NCI-H1417 (cell line): ENCODE data around the gene TMEM25.
"Not testable (repeated sequence)": the region's sequence is repeated elsewhere in the genome, so short reads cannot be mapped to it uniquely, and the experiment has no call there.

ENCODE experiments used
- DNase-seq, 3 experiments: peaks; one replicate each; lab custom pipeline; 2025; lab: John Stamatoyannopoulos, UW

The TMEM25 gene

GRCh38 chr11:118530683-118531596, at the start of gene TMEM25:
TSS of gene TMEM25 (plus strand) at chr11:118531192. CDS start at chr11:118531802, 610 bp downstream.
- peak; percentile 82 to 95 (median 89) for DNase-seq

DNA sequence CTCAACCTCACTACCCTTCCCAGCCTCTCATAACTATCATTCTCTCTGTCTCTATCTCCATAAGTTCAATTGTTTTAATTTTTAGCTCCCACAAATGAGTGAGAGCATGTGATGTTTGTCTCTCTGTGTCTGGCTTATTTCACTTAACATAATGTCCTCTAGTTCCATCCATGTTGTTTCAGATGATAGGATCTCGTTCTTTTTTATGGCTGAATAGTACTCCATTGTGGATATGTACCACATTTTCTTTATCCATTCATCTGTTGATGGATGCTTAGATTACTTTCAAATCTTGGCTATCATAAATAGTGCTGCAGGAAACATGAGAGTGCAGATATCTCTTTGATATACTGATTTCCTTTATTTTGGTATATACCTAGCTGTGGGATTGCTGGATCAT, 49.8 kb upstream of the TMEM25 start:
- DNase-seq, result not testable (repeated sequence)

DNA sequence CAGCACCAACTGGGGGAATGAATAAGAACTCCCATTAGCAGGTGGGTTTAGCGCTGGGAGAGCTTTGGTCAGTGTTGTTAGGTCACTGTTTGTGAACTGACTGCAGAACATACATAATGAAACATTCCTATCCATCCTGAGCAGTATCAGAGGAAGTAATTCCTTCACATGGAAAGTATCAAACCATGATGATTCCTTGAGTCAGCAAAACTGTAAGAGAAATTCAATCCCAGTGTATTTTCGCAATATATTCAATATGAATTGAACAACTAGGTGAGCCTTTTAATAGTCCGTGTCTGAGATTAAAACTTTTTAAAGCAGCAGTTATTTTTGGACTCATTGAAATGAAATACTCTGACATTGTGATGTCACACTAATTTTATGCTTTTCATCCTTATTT, 46.6 kb upstream of the TMEM25 start:
- no peak for DNase-seq

DNA sequence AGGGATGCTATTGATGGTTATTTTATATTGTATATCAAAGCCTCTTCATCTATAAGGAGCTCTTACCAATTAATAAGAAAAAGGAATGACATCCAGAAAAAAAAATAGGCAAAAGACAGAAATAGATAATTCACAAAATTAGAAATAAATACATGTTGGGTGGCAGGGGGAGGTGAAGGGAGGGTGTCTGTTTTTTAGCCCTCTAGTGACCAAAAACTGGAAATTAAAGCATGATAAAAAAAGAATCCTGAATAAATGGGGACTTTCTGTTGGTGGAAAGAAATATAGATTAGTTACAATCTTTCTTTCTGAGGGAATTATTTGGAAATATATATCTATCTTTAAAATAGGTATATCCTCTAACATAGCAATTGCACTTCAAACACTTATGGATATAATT, 45.7 kb upstream of the TMEM25 start:
- DNase-seq, result no peak

GRCh38 chr11:118488480-118489109, 42.4 kb upstream of the TMEM25 start:
- peak; percentile 48 to 88 (median 69) for DNase-seq

DNA sequence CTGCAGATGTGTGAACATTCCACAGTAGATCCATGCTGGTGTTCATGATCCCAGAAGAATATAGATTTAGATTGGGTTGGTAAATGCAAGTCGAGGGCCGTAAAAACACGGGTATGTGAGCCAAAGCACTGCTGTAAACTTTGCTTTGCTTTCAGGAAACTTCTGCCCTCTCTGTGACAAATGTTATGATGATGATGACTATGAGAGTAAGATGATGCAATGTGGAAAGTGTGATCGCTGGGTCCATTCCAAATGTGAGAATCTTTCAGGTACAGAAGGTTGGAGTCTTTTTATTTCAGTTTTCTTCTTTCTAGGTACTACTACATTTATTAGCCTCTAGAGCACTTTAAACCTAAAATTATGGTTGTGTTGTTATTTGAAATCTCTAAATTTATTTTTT, 40.0 kb upstream of the TMEM25 start:
- DNase-seq, result no peak

DNA sequence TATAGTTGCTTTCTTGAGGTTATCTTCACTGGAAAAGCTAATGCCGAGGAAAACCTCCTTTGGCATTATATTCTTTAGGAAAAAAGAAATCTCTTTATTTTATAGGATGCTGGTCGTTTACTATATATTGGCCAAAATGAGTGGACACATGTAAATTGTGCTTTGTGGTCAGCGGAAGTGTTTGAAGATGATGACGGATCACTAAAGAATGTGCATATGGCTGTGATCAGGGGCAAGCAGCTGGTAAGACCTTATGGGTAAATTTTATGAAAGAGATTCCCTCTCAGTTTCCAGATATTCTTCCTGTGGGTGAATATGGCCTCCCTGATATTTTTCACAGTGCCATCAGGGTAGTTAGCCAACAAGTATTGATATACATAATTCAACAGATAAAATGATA, 33.2 kb upstream of the TMEM25 start:
- no peak for DNase-seq

- no peak for DNase-seq
These were observed 27.8 kb upstream of the TMEM25 start for GRCh38 chr11:118503216-118503615.

- no peak for DNase-seq
These were observed 19.4 kb upstream of the TMEM25 start for GRCh38 chr11:118511601-118512000.

DNA sequence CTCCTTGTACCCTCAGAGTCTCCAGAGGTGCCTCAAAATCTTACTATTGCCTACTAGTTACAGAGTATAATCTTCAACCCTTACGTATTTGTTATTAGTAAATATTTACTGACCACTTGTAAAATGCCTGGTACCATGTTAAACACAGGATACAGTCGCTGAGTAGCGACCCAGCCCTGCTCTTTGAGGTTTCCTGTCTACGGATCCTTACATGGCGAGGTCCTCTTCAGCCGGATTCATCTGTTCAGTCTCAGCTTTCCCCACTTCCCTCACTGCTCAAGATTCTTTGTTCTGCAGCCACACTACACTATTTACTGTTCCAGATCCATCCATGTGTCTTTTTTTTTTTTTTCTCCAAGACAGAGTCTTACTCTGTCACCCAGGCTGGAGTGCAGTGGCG, 16.9 kb upstream of the TMEM25 start:
- no peak for DNase-seq

DNA sequence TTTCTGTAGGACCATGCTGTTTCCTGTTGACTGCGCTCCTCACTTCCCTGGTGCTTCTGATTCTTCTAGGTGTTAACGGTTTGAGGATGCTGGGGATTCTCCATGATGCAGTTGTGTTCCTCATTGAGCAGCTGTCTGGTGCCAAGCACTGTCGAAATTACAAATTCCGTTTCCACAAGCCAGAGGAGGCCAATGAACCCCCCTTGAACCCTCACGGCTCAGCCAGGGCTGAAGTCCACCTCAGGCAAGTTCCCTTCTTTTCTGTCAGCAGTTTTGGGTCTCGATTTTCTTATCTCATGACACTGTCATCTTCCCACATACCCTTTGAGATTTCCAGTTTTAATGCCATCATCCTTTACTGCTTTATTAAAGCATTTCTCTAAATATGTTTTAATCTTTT, 11.4 kb upstream of the TMEM25 start:
- DNase-seq, result no peak

GRCh38 chr11:118521892-118522311, 9.1 kb upstream of the TMEM25 start:
- DNase-seq, result no peak

DNA sequence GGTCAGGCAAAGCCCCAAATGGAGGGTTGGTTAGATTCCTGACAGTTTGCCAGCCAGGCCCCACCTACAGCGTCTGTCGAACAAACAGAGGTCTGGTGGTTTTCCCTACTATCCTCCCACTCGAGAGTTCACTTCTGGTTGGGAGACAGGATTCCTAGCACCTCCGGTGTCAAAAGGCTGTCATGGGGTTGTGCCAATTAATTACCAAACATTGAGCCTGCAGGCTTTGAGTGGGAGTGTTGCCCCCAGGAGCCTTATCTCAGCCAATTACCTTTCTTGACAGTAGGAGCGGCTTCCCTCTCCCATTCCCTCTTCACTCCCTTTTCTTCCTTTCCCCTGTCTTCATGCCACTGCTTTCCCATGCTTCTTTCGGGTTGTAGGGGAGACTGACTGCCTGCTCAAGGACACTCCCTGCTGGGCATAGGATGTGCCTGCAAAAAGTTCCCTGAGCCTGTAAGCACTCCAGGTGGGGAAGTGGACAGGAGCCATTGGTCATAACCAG, 8.4 kb upstream of the TMEM25 start:
- peak in 2 of 3 experiments; percentile 8 to 40 for DNase-seq

DNA sequence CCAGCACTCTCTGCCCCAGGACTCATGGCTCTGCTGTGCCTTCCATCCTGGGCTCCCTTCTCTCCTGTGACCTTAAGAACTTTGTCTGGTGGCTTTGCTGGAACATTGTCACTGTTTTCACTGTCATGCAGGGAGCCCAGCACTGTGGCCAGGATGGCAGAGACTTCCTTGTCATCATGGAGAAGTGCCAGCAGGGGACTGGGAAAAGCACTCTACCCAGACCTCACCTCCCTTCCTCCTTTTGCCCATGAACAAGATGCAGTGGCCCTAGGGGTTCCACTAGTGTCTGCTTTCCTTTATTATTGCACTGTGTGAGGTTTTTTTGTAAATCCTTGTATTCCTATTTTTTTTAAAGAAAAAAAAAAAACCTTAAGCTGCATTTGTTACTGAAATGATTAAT, 6.6 kb upstream of the TMEM25 start:
- DNase-seq, result no peak

- no peak for DNase-seq
These were observed 6.1 kb upstream of the TMEM25 start for GRCh38 chr11:118524757-118525470.

DNA sequence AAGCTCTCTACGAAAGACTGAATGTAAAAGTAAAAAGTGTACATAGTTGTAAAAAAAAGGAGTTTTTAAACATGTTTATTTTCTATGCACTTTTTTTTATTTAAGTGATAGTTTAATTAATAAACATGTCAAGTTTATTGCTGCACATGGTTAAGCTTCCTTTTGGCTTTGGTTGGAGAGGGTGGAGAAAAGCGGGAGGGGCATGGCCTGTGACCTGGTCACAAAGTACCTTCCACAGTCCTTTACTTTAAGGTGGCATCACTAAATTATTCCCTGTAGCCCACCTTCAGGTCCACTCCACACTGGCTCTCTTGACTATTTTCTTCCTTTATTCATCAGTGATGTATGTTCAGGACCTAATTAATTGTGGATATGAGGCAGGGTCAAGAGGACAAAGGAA, 4.3 kb upstream of the TMEM25 start:
- DNase-seq, result no peak

DNA sequence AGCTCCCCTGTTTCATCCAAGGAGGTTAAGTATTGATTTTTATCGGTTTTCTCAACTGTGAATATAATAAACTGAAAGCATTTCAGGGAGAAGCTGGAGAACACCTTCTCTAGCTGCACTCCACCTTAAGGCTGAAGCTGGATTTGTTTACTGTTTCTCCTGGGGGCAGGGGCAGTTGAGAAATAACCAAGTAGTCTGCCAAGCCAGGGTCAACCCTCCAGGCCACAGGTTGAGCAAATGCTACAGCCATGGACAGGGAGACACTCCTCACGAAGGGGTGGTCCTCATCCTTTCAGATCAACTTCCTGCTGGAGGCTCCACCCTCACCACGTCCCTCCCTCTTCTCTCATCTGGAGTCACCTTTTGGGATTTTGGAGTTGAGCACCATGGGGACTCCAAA, 3.9 kb upstream of the TMEM25 start, which contains the start of gene TTC36:
Gene TTC36, plus strand, starts transcription at position 366 of the 400 bp plus-strand sequence. Its CDS starts 21 bp downstream, at position 387.
- no peak for DNase-seq

DNA sequence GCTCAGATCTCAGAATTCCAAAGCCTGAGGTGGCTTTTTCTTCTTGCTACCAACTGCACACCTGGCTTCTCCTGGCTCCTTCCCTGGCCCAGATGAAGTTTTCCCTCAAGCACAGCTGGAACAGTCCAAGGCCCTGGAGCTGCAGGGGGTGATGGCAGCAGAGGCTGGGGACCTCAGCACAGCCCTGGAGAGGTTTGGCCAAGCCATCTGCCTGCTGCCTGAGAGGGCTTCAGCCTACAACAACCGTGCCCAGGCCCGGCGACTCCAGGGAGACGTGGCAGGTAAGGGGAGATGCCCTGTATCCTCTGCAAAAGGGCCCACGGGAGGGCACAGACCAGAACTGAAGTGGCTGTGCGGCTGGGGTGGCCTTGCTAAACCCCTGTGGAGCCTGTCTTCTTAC, 2.5 kb upstream of the TMEM25 start:
- peak in 1 of 3 experiments; percentile 14 for DNase-seq

DNA sequence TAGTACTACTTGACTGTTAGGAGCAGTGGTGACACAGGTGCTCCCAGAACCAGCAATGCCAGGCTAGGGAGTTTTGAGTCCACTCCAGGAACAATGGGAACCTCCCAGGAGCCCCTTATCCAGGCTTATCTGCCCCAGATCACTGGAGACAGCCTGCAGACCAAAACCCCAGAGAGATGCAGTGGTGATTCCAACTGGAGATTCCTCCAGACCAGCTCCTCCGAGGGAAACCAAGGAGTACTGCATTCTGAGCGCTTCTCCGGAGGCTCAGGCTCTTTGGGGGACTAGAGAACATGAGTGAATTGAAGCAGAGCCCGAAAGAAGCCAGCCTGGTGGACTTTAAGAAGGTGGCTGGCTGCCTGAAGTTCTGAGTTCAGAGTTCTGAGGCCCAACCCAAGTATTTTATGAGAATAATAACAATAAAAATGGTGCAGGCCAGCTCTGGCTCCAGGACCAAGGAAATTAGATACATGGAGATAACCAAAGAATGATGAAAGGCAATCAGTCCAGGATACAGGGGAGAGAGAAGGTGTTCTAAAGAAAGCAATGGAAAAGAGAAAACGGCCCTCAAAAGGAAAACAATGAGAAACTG, 1.3 kb upstream of the TMEM25 start:
- peak in 1 of 3 experiments; percentile 64 for DNase-seq

DNA sequence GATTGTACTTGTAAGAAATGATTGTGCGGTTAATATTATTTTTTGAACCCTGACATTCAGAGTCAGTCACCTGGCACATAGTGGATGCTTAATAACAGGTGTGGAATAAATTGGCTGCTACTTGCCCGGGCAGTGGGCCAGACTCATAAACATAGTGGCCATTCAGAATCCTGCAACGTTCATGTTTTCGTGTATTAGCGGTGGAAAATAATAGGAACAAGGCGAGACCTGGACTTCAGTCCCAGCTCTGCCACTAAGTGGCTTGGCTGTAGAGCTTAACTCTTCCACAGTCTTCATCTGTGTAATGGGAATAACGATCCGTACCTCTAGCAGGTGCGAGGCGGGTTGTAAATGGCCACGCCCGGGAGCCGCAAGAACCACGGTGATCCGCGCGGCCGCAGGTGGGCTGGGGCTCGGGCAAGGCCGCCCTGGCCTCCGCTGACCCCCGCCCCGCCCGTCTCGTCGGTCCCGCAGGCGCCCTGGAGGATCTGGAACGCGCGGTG, 761 bp upstream of the TMEM25 start:
- peak; percentile 34 to 90 (median 88) for DNase-seq

DNA sequence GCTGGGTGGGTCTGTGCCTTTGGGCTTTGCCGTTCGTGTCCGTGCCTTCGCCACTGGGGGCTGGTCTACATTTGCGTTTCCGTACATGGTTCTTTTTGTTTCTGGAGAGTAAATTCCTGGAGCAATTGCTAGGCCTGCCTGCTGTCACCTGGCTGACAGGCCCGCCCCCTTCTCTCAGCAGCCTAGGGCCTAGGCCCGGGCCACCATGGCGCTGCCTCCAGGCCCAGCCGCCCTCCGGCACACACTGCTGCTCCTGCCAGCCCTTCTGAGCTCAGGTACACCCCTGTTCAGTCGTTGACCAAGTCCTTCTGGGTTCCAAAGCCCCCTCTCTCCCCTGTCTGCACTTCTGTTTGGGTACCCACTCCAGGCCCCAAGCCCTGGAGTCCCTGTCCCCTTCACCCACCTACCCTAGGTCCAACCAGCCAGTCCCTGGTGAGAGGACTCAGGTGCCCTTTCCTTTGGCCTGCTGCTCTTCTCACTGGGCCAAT, 649 bp downstream of the TMEM25 start:
- peak in 1 of 3 experiments; percentile 20 for DNase-seq
